NB4 (cell line): Measurements from ENCODE around the gene TRIM25.

Source experiments
- DNase-seq: peaks from one replicate; pipeline ENCODE4 v3.0.0; 2010; ENCODE audit warnings: low read depth
- H3K4me3 ChIP-seq: one replicate; pipeline ENCODE4 v1.5.1; 2011; ENCODE audit warnings: mild to moderate bottlenecking, low read depth, low read length, moderate library complexity
- CTCF ChIP-seq: IDR thresholded peaks from one replicate; pipeline ENCODE4 v1.5.1; 2012; ENCODE audit warnings: low read depth, low read length
- MYC ChIP-seq: IDR thresholded peaks from 2 replicates; pipeline ENCODE4 v1.6.1; 2011; ENCODE audit warnings: low read depth, low read length
- POLR2A ChIP-seq: IDR thresholded peaks from 2 replicates; pipeline ENCODE4 v1.6.1; 2011; ENCODE audit warnings: mild to moderate bottlenecking; ENCODE audit not compliant: insufficient read length; ENCODE audit errors: extremely low read depth
- TF ChIP-seq, protein P1 (sequence below): IDR thresholded peaks from 2 replicates; pipeline ENCODE4 v1.6.1; 2011; ENCODE audit warnings: low read depth, low read length

The TRIM25 gene

DNA sequence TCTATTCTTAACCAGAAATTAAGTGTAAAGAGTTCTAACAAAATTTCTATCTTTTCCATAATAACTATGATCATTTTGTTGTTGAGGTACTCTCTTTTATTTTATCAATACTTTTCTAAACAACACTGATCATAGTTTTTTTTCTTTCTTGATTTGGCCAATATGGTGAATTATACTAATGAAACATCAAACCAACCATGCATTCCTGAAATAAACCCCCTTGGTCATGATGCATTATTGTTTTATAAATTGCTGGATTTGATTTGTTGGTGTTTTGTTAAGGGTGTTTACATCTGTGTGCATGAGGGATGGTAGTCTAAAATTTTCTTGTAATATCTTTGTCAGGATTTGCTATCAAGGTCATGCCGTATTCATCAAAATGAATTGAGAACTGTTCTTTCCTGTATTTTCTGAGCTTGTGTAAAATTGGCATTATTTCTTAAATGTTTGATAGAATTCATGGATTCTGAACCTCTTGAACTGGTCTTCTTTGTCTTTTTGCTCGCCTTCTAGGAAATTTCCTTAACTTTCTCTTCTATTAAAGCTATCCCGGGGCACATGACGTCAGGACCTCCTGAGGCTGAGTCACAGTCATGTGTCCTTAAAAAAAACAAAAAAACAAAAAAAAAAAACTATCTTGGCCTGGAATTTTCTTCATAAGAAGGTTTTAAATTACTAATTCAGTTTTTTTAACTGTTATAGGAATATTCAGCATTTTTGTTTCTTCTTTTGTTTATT lies 3.9 kb upstream of the TRIM25 start:
- no peak overlapping the region for H3K4me3 ChIP-seq
- TF ChIP-seq MYC (no peak), CTCF (no peak), POLR2A (no peak)
- TF ChIP-seq, protein P1, sequence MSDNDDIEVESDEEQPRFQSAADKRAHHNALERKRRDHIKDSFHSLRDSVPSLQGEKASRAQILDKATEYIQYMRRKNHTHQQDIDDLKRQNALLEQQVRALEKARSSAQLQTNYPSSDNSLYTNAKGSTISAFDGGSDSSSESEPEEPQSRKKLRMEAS = no peak
- DNase-seq = no peak

DNA sequence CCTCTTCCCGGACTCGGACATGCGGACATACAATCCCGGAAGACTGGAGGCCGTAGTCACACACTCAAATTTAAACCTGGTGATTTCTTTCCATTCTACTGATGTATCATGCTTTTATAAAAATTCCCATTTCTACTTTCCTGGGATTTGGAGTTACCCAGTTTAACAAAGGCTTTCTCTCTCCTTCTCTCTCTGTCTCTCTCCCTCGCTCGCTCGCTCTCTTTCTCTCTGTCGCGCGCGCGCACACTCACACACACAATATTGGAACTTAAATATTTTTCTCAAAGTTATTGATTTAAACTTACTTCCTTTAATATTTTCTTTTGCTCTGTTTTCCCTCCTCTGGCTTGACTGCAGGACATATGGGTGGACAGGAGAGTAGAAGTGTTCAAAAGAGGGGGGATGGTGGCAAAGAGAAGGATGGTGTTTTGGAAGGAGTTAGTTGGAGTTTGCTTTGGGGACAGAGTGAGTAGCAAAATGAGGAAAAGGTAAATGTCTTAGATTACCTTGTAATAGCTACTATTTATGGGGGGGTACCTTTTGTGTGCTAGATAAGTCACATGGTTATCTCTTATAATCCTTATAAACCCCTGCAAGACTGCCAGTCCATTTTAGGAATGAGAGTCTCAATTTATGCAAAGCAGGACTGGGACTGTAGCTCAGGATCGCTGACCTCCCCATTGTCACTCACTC lies 878 bp upstream of the TRIM25 start:
- DNase-seq = no peak
- TF ChIP-seq, protein P1 = no peak
- no peak for TF ChIP-seq POLR2A
- TF ChIP-seq MYC = no peak
- TF ChIP-seq CTCF = no peak
- H3K4me3 ChIP-seq = peak overlapping the region; percentile 85

GRCh38 chr17:56913353-56913866 lies 439 bp downstream of the TRIM25 start:
- no peak for DNase-seq
- peak overlapping the region; percentile 91 for H3K4me3 ChIP-seq
- TF ChIP-seq POLR2A (no peak), MYC (no peak), CTCF (no peak)
- TF ChIP-seq, protein P1 = no peak

GRCh38 chr17:56913000-56913311 lies 893 bp downstream of the TRIM25 start:
- TF ChIP-seq MYC (no peak), POLR2A (no peak), CTCF (no peak)
- TF ChIP-seq, protein P1 = no peak
- H3K4me3 ChIP-seq = peak overlapping the region; percentile 91
- no peak for DNase-seq

DNA sequence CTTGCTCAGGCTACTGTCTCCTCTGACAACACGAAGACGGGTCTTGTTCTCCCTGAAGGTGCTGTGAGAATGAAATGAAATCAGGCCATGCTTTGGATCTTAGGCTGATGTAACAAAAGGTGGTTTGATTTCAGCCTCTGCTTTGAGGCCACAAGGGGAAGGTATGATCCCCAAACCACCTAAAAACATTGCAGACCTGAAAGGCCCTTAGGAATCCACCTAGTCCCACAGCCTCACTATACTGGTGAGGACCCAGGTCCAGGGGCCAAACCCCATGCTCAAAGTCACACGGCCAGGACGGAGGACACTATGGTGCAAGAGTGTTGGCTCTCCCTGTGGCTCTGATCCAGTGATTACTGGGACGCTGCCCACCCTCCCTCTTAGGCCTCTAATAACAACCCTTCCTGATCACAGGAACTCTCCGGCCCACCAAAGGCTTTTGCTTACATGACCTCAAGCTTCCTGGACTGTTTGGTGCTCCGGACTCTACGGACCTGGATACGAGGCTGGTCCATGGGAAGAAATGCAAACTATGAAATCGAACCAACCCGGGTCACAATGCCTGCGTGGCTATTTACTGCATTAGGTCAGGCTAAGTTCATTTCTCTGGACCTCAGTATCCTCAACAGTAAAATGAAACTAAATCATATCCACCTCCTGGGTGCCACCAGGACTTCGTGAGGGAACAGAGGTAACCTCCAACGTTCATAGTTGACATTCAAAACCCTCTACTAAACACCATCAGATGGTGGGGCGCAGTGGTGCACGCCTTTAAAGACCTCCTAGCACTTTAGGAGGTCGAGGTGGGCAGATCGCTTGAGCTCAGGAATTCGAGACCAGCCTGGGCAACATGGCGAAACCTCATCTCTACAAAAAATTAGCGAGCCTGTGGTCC lies 1.5 kb downstream of the TRIM25 start:
- DNase-seq = peak; percentile 19
- TF ChIP-seq MYC = no peak
- no peak for TF ChIP-seq POLR2A
- TF ChIP-seq, protein P1 = no peak
- TF ChIP-seq CTCF = no peak
- peak overlapping the region; percentile 91 for H3K4me3 ChIP-seq
